ENCODE results near the gene SLC26A6.

The SLC26A6 gene

GRCh38 chr3:48647714-48648113 is 12.5 kb upstream of the SLC26A6 start:
- Histone ChIP-seq H4K20me1 (ENCODE audit: insufficient read depth, low read length) (no peaks in the 10 kb centered on the region), H3K9me2 (ENCODE audit: low read depth, low read length) (no peaks in the 10 kb centered on the region), H3K27ac (ENCODE audit: low read depth, low read length, poor library complexity, severe bottlenecking) (no peak overlapping the region), H2AFZ (ENCODE audit: low read length) (no peak overlapping the region), H3F3A (ENCODE audit: insufficient read depth, low read length) (no peaks in the 10 kb centered on the region), H3K4me2 (ENCODE audit: low read length) (no peak overlapping the region), H3K79me2 (ENCODE audit: insufficient read depth, low read length) (no peaks in the 10 kb centered on the region), H3K4me3 (ENCODE audit: low read depth, low read length, poor library complexity, severe bottlenecking) (no peak overlapping the region), H3K27me3 (ENCODE audit: insufficient read depth, low read length) (no peaks in the 10 kb centered on the region), H3K36me3 (ENCODE audit: insufficient read depth, low read length) (no peaks in the 10 kb centered on the region), H3K9me3 (ENCODE audit: low read length) (no peaks in the 10 kb centered on the region), H3K9ac (ENCODE audit: low read length) (no peak overlapping the region), H3K4me1 (ENCODE audit: insufficient read depth, low read length, severe bottlenecking) (no peaks in the 10 kb centered on the region)
- TF ChIP-seq EZH2 (IDR thresholded peaks at IDR 0.05; ENCODE audit: borderline replicate concordance, low read length): no peak
- TF ChIP-seq CTCF (IDR thresholded peaks at IDR 0.05; ENCODE audit: low read length): no peak

- Histone ChIP-seq H3K36me3 (ENCODE audit: insufficient read depth, low read length) (no peaks in the 10 kb centered on the region), H3K4me3 (ENCODE audit: low read depth, low read length, poor library complexity, severe bottlenecking) (no peak overlapping the region), H4K20me1 (ENCODE audit: insufficient read depth, low read length) (no peaks in the 10 kb centered on the region), H3K4me2 (ENCODE audit: low read length) (no peak overlapping the region), H3K9ac (ENCODE audit: low read length) (no peak overlapping the region), H3F3A (ENCODE audit: insufficient read depth, low read length) (no peaks in the 10 kb centered on the region), H3K4me1 (ENCODE audit: insufficient read depth, low read length, severe bottlenecking) (no peaks in the 10 kb centered on the region), H3K9me3 (ENCODE audit: low read length) (no peaks in the 10 kb centered on the region), H2AFZ (ENCODE audit: low read length) (no peak overlapping the region), H3K79me2 (ENCODE audit: insufficient read depth, low read length) (no peaks in the 10 kb centered on the region), H3K27me3 (ENCODE audit: insufficient read depth, low read length) (no peaks in the 10 kb centered on the region), H3K9me2 (ENCODE audit: low read depth, low read length) (no peaks in the 10 kb centered on the region), H3K27ac (ENCODE audit: low read depth, low read length, poor library complexity, severe bottlenecking) (no peak overlapping the region)
- TF ChIP-seq EZH2 (IDR thresholded peaks at IDR 0.05; ENCODE audit: borderline replicate concordance, low read length) (no peak), CTCF (IDR thresholded peaks at IDR 0.05; ENCODE audit: low read length) (no peak)
Measured at GRCh38 chr3:48644898-48645760, 9.9 kb upstream of the SLC26A6 start.

GRCh38 chr3:48642605-48643004 is 7.3 kb upstream of the SLC26A6 start:
- H3K9ac ChIP-seq (ENCODE audit: low read length): no peak overlapping the region
- no peak for TF ChIP-seq EZH2 (IDR thresholded peaks at IDR 0.05; ENCODE audit: borderline replicate concordance, low read length)
- TF ChIP-seq CTCF (IDR thresholded peaks at IDR 0.05; ENCODE audit: low read length): no peak
- no peak overlapping the region for H3K4me3 ChIP-seq (ENCODE audit: low read depth, low read length, poor library complexity, severe bottlenecking)
- H3F3A ChIP-seq (ENCODE audit: insufficient read depth, low read length): no peaks in the 10 kb centered on the region
- H3K4me1 ChIP-seq (ENCODE audit: insufficient read depth, low read length, severe bottlenecking): no peaks in the 10 kb centered on the region
- no peaks in the 10 kb centered on the region for H3K9me3 ChIP-seq (ENCODE audit: low read length)
- no peak overlapping the region for H3K4me2 ChIP-seq (ENCODE audit: low read length)
- H4K20me1 ChIP-seq (ENCODE audit: insufficient read depth, low read length): no peaks in the 10 kb centered on the region
- no peaks in the 10 kb centered on the region for H3K9me2 ChIP-seq (ENCODE audit: low read depth, low read length)
- no peak overlapping the region for H3K27ac ChIP-seq (ENCODE audit: low read depth, low read length, poor library complexity, severe bottlenecking)
- H3K36me3 ChIP-seq (ENCODE audit: insufficient read depth, low read length): no peaks in the 10 kb centered on the region; the same call in 1 of the 2 replicates
- no peaks in the 10 kb centered on the region for H3K79me2 ChIP-seq (ENCODE audit: insufficient read depth, low read length)
- no peaks in the 10 kb centered on the region for H3K27me3 ChIP-seq (ENCODE audit: insufficient read depth, low read length)
- H2AFZ ChIP-seq (ENCODE audit: low read length): no peak overlapping the region

Data from OCI-LY1 (cell line).